Measurements from ENCODE around the gene L3MBTL3. TPM values are rescaled to one million over a fixed set of nuclear protein-coding genes. Genes with fewer than 3 reads are reported as not detected.
A peak's percentile ranks its signal among the peaks of the same experiment; 100 is the strongest.

Gene L3MBTL3
- total RNA-seq, 1 experiment from 2014 or later = 31.5 TPM

GRCh38 chr6:130033949-130034348, 15.6 kb downstream of the L3MBTL3 start:
- Histone ChIP-seq H4K20me1 (ENCODE audit: insufficient read depth) (no peaks in the 10 kb centered on the region), H3K9me3 (ENCODE audit: control insufficient read depth in 1 of 2, insufficient read depth in 1 of 2, low read depth in 1 of 2, low read length in 2 of 2) (no peaks in the 10 kb centered on the region), H3K27ac (ENCODE audit: low read depth, low read length) (peak overlapping the region; percentile 58; the same call in 1 of the 2 replicates), H3K9ac (ENCODE audit: low read length) (peak overlapping the region; percentile 5; the same call in 1 of the 2 replicates), H3K4me1 (ENCODE audit: control insufficient read depth in 1 of 2, insufficient read depth in 2 of 2, low read length in 2 of 2) (peaks cover 23 to 26% of the 10 kb centered on the region in 2 experiments), H3K4me2 (ENCODE audit: low read length) (peak overlapping the region; percentile 66), H2AFZ (ENCODE audit: low read depth, low read length, poor library complexity, severe bottlenecking) (no peak overlapping the region), H3K4me3 (replicated peaks in 1 of 2; ENCODE audit: low read depth in 1 of 2, low read length in 2 of 2) (peak overlapping the region in 1 of 2 experiments; percentile 34; a peak in 2 of 4 replicates), H3K79me2 (ENCODE audit: insufficient read depth, low read length) (peaks cover 39% of the 10 kb centered on the region), H3K36me3 (ENCODE audit: control insufficient read depth in 1 of 2, insufficient read depth in 2 of 2, low read length in 2 of 2) (no peaks in the 10 kb centered on the region), H3K27me3 (ENCODE audit: insufficient read depth, low read length) (no peaks in the 10 kb centered on the region), H3K9me2 (ENCODE audit: insufficient read depth) (no peaks in the 10 kb centered on the region)
- BruUV-seq (replicated peaks) = no TSS peak
- ATAC-seq (no peak), DNase-seq (ENCODE audit: low read depth, low spot score) (no peak)
- ChIA-PET CTCF (interaction anchor here (1.0 to 3.4 kb wide), 2 partner anchors 13 to 248 kb away, joined by 4 to 15 read pairs; no protein-coding TSS in a partner anchor), POLR2A (no interaction called here), RAD21 (ENCODE audit: low non-redundant PET in 1 of 2, low total read pairs in 2 of 2, uncharacterized antibody in 2 of 2, unreplicated experiment in 2 of 2) (no interaction called here)
- TF ChIP-seq ZBTB33 (IDR thresholded peaks at IDR 0.05; ENCODE audit: extremely low read depth, insufficient replicate concordance, low read length) (no peak), RAD21 (IDR thresholded peaks at IDR 0.05; ENCODE audit: low read depth) (no peak), SRF (IDR thresholded peaks at IDR 0.05; ENCODE audit: low read depth) (no peak), POLR2A (IDR thresholded peaks at IDR 0.05; ENCODE audit: borderline replicate concordance, extremely low read depth, insufficient read depth, insufficient read length) (no peak), ZNF274 (IDR thresholded peaks at IDR 0.05; ENCODE audit: low read depth, low read length) (no peak), REST (IDR thresholded peaks at IDR 0.05; ENCODE audit: low read depth) (no peak), FOSL1 (IDR thresholded peaks at IDR 0.05; ENCODE audit: low read depth) (no peak), ELF1 (IDR thresholded peaks at IDR 0.05; ENCODE audit: borderline replicate concordance, low read depth) (no peak), EZH2phosphoT487 (IDR thresholded peaks at IDR 0.05; ENCODE audit: borderline replicate concordance) (no peak)
- intact Hi-C loops (cut with micrococcal nuclease) = no loop called here

All from HCT116 (cell line).